NCI-H526 (cell line): Measurements from ENCODE around the gene ABCC11.
A peak's percentile ranks its signal among the peaks of the same experiment; 100 is the strongest.

Source experiments
- DNase-seq, 2 experiments: peaks; one replicate each; lab custom pipeline; 2025; lab: John Stamatoyannopoulos, UW

The ABCC11 gene

DNA sequence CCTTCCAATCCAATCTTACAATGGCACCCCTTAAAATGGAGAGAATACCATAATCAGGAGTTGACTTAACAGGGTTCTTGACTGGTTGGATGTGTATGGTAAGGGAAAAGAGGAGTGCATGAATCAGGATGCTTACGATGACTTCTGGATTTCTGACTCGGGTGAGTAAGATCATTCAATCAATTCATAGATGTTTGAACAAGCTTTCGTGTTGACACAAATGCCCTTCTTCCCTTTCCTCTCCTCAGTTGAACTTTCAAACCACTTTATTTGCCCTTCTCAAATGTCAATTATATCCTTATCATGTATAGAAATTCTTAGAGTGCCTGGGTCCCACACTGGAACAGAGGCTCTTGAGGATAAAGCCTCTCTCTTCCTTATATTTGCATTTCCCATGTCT, 117.4 kb downstream of the ABCC11 start:
- DNase-seq: no peak

DNA sequence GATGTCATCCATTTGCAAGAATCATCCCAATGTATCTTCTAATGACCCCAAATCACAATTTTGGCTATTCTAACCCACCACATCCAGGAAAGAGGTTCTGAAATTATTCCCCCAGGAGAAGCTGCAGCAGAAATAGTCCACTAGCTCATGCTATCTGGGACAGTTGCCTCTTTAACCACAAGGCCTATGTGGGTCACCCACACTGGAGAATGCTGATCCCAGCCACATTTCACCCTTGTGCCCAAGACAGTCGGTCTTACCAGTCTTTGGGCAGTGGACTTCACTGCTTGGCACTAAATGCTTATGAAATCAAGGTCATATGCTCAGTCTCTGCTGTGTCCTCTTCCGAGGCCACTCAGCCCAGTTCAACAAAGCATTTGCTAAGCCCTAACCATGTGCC, 118.6 kb downstream of the ABCC11 start:
- no peak for DNase-seq

- DNase-seq: no peak
Measured at GRCh38 chr16:48126801-48127644, 120.3 kb downstream of the ABCC11 start.

GRCh38 chr16:48125888-48126287, 121.5 kb downstream of the ABCC11 start:
- DNase-seq: no peak

DNA sequence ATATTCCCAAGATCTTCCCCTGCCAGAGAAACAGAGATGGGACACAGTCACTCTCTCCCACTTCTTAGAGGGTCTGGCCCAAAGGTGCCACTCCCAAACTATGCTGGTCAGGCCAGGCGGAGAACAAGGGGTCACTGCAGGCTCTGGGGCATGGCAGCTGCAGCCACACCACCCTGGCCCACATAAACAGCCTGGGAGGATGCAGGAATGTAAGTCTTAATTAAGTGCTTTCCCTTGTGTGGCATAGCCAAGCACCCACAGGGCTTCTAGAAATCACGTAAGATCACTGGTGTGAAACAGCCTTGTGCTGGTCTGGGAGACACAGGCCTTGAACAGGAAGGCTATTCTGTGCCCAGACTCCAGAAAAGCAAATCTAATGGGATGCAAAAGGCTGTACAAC, 123.1 kb downstream of the ABCC11 start:
- no peak for DNase-seq

GRCh38 chr16:48123104-48123788, 124.1 kb downstream of the ABCC11 start:
- no peak for DNase-seq

- DNase-seq: no peak
Measured at GRCh38 chr16:48121276-48121675, 126.1 kb downstream of the ABCC11 start.

GRCh38 chr16:48118841-48119240, 128.5 kb downstream of the ABCC11 start:
- no peak for DNase-seq

DNA sequence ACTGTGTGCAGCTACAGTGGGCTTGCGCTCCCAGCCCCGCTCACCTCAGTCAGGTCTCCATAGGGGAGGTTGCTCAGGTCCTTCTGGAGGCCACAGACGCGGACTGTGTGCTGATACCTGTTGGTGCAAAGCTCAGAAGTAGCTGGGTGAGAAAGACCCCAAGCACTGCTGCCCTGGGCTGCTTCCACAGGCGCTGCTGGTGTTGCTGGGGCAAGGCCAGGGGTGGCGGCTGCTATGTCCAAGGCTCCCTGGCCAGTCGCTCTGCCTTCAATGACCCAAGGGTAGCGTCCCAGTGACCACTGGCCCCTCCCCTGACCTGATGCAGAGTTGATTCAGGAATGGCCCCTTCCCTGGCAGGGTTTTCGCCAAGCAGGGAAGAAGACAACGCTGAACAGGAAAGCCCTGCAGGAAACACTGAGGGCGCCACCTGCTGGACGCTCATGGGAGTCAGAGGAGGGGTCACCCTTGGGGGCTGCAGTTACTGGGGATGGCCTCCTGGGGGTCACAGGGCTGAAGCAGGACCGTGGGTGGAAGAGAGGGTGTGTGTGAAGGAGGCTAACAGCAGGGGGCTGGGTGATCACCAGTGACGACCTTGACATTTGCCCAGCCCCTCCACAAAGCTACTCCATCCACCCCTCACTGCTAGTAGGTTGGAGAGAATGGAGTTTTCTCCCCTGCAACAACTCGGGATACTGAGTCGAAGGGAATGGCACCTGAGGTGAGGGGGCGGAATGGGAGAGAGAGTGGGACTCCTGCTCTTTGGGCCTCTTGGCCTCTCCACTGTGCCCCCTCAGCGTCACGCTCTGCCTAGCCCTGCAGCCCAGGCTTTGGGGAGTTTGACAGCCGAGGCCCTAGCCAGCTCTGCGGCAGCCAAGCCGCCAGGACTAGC, 129.9 kb downstream of the ABCC11 start:
- peak; percentile 16 to 76 for DNase-seq
